ENCODE results near the gene ELOVL7. TPM values are rescaled to one million over a fixed set of nuclear protein-coding genes. Genes with fewer than 3 reads are reported as not detected.

Gene ELOVL7
- total RNA-seq, 4 donors from 2014 or later: 2.4 to 13.1 (median 4.4) TPM

DNA sequence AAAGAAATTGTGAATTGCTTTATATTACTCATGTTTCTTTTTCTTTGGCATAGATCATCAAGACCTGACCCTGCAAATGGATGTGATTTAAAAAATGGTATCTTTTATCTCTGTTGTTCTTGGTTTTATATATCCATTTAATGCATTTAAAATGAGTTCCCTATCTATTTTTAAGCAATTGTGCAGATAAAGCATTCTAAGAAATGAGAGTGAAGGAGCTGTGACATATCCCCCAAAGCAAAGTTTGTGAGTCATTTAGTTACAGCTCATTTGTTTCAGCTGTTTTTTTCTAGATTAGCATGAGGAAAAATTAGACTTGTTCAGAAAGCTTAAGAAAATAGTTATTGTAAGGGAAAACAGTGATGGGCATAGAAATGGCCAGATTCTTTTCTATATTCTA is 7.6 kb upstream of the ELOVL7 start:
- H3K27ac ChIP-seq: no peak overlapping the region

DNA sequence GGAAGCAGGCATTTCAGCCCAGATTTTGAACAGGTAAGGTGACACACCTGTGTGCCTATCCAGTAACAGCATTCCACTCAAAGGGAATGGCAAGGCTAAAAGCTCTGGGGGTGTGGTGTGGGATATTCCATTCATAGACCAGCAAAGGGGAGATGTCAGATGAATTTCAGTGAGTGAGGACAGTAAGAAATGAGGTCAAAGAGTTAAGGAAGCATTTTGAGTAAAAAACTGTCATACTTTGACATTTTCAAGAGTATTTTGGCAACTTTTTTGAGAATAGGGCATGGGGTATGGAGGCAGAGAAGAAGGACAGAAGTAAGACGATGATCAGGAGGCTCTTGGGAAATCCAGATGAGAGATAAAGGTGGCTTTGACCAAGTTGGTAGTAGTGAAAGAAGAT is 2.2 kb upstream of the ELOVL7 start:
- peaks cover 0 to 17% (median 11%) of the 10 kb centered on the region in 3 donors for H3K4me1 ChIP-seq
- no peak overlapping the region for H3K27ac ChIP-seq
- WGBS, 2 donors (ENCODE audit: low coverage in 1 of 2): 93 to 100% methylated on average over 1 of the region's 1 CpG
- peaks cover 35% of the 10 kb centered on the region for H3K27me3 ChIP-seq
- TF ChIP-seq EP300 (IDR thresholded peaks at IDR 0.05) (no peak), POLR2A (IDR thresholded peaks at IDR 0.05) (no peak), POLR2AphosphoS5 (IDR thresholded peaks at IDR 0.05) (no peak)
- TF ChIP-seq, protein P1, sequence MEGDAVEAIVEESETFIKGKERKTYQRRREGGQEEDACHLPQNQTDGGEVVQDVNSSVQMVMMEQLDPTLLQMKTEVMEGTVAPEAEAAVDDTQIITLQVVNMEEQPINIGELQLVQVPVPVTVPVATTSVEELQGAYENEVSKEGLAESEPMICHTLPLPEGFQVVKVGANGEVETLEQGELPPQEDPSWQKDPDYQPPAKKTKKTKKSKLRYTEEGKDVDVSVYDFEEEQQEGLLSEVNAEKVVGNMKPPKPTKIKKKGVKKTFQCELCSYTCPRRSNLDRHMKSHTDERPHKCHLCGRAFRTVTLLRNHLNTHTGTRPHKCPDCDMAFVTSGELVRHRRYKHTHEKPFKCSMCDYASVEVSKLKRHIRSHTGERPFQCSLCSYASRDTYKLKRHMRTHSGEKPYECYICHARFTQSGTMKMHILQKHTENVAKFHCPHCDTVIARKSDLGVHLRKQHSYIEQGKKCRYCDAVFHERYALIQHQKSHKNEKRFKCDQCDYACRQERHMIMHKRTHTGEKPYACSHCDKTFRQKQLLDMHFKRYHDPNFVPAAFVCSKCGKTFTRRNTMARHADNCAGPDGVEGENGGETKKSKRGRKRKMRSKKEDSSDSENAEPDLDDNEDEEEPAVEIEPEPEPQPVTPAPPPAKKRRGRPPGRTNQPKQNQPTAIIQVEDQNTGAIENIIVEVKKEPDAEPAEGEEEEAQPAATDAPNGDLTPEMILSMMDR (IDR thresholded peaks at IDR 0.05): no peak
- no peaks in the 10 kb centered on the region for H3K36me3 ChIP-seq
- ATAC-seq: no peak
- no peaks in the 10 kb centered on the region for H3K9me3 ChIP-seq
- H3K4me3 ChIP-seq: no peak overlapping the region

More for the DNA sequence above, 7.6 kb upstream of the ELOVL7 start:
- TF ChIP-seq, protein P1 (IDR thresholded peaks at IDR 0.05): no peak
- no peak for TF ChIP-seq EP300 (IDR thresholded peaks at IDR 0.05)
- no peak for TF ChIP-seq POLR2AphosphoS5 (IDR thresholded peaks at IDR 0.05)
- no peak for TF ChIP-seq POLR2A (IDR thresholded peaks at IDR 0.05)
- ATAC-seq: no peak
- H3K27me3 ChIP-seq: no peaks in the 10 kb centered on the region
- H3K4me3 ChIP-seq: no peak overlapping the region
- no peaks in the 10 kb centered on the region for H3K9me3 ChIP-seq
- H3K36me3 ChIP-seq: no peaks in the 10 kb centered on the region
- H3K4me1 ChIP-seq: no peaks in the 10 kb centered on the region

DNA sequence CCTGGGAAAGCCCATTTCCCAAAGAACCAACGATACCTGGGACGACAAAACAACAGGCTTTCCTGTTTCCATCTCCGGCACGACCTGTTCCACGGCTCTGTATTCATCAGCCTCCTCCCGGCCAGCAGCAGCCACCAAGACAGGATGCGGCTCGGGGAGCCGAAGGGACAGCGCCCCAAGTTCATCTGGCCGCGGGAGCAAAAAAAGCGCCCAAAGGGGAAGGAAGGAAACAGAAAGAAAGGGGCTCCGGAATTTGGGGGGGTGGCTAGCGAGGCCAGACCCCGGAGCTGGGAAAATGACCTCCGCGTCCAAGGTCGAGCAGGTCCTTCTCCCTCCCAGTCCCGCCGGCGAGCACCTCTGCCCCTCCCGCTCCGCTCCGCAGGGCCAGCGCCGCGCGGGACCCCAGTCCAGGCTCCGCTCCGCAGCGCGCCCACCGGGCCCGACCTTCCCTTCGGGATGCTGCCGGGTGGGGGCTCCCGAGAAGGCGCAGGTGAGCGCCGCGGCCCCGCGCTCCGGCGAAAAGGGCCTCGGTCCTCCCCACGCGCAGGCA is 608 bp downstream of the ELOVL7 start:
- no CpG with 5 or more reads among the region's 49 CpGs for WGBS, 2 donors (ENCODE audit: low coverage in 1 of 2)
- peak; percentile 36 for ATAC-seq
- no peaks in the 10 kb centered on the region for H3K36me3 ChIP-seq
- peaks cover 0 to 17% (median 11%) of the 10 kb centered on the region in 3 donors for H3K4me1 ChIP-seq
- H3K27ac ChIP-seq: peak overlapping the region in 3 of 4 donors; percentile 26 to 75 (median 54)
- TF ChIP-seq POLR2A (IDR thresholded peaks at IDR 0.05) (no peak), EP300 (IDR thresholded peaks at IDR 0.05) (no peak), POLR2AphosphoS5 (IDR thresholded peaks at IDR 0.05) (no peak)
- TF ChIP-seq, protein P1 (IDR thresholded peaks at IDR 0.05): no peak
- peaks cover 40% of the 10 kb centered on the region for H3K27me3 ChIP-seq
- H3K9me3 ChIP-seq: no peaks in the 10 kb centered on the region
- peak overlapping the region; percentile 46 to 74 for H3K4me3 ChIP-seq

DNA sequence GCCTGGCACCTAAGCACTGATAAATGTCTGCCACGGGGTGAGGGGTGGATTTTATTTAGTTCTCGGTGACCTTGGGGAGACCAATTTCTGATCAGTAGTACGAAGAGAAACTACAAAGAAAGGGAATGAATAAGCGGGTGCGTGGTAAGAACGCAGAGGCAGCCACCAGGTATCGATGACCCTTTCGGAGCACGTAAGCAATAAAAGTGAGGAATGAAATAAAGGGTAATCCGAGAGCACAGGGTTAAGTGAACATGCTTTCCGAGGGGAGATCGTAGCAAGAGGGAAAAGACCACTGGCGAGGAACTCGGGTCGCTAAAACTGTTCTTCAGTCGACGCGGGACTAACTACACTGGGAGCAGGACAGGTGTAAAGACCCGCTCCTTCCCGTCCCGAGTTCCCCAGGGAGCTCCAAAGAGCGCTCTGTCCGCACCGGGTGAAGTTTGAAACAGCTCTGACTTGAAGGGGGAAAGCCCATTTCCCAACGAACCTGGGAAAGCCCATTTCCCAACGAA is 1.1 kb downstream of the ELOVL7 start:
- ATAC-seq: no peak
- Histone ChIP-seq H3K36me3 (no peaks in the 10 kb centered on the region), H3K27ac (peak overlapping the region in 1 of 4 donors; percentile 75), H3K4me1 (peaks cover 0 to 17% (median 11%) of the 10 kb centered on the region in 3 donors), H3K27me3 (peaks cover 40% of the 10 kb centered on the region), H3K4me3 (peak overlapping the region; percentile 46 to 74), H3K9me3 (no peaks in the 10 kb centered on the region)
- 6 to 13% methylated on average over 11 to 24 of the region's 26 CpGs for WGBS, 2 donors (ENCODE audit: low coverage in 1 of 2)
- TF ChIP-seq POLR2AphosphoS5 (IDR thresholded peaks at IDR 0.05) (no peak), POLR2A (IDR thresholded peaks at IDR 0.05) (no peak), EP300 (IDR thresholded peaks at IDR 0.05) (no peak)
- TF ChIP-seq, protein P1 (IDR thresholded peaks at IDR 0.05): no peak

DNA sequence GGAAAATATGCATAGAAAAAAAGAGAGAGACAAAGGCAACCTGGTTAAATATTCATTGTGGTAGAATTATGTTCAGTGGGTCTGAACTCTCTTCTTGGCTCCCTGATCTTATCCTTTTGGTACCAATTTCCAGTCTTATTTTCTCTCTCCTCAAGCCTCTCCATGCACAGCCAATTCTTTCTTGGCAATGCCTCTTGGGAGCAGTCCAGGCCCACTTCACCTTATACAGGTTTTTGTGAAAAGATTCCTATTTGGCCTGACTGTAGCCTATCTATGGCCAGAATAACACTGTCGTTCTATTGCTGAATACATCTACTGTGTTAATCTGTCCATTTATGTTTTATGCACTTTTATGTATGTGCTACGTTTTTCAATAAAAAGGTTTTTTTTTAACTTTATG is 2.7 kb downstream of the ELOVL7 start:
- H3K27ac ChIP-seq: no peak overlapping the region
- no peak overlapping the region for H3K4me3 ChIP-seq
- H3K9me3 ChIP-seq: no peaks in the 10 kb centered on the region
- peaks cover 0 to 17% (median 11%) of the 10 kb centered on the region in 3 donors for H3K4me1 ChIP-seq
- TF ChIP-seq EP300 (IDR thresholded peaks at IDR 0.05) (no peak), POLR2AphosphoS5 (IDR thresholded peaks at IDR 0.05) (no peak), POLR2A (IDR thresholded peaks at IDR 0.05) (no peak)
- TF ChIP-seq, protein P1 (IDR thresholded peaks at IDR 0.05): no peak
- 54 to 76% methylated on average over 2 of the region's 2 CpGs for WGBS, 2 donors (ENCODE audit: low coverage in 1 of 2)
- ATAC-seq: no peak
- H3K27me3 ChIP-seq: peaks cover 40% of the 10 kb centered on the region
- no peaks in the 10 kb centered on the region for H3K36me3 ChIP-seq
